HG02571 (cell line): Measurements from ENCODE around the gene FADD.
"Not testable (repeated sequence)": the region's sequence is repeated elsewhere in the genome, so short reads cannot be mapped to it uniquely, and the experiment has no call there.

ENCODE experiments used
- ATAC-seq: cut with Tn5 transposase; IDR thresholded peaks from one replicate; pipeline ENCODE4 v1.9.1; 2021; ENCODE audit warnings: mild to moderate bottlenecking, moderate library complexity; ENCODE audit not compliant: unreplicated experiment

Gene FADD

GRCh38 chr11:70180906-70181305 is 22.2 kb upstream of the FADD start:
- no peak for ATAC-seq

GRCh38 chr11:70182266-70182665 is 20.8 kb upstream of the FADD start:
- no peak for ATAC-seq

DNA sequence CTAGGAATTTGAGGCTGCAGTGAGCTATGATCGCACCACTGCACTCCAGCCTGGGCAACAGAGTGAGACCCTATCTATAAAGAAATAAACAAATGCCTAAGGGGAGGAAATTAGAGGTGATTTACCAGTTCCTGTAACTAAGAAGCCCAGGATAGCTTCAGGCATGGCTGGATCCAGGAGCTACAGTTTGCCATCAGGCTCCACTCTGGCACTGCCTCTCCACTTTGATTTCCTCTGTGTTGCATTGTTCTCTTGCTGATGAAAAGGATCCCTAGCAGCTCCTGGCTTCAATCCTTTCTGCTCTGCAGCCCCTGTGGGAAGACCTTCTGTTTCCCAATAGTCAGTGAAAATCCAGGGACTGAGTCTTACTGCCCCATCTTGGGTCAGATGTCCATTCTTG is 20.1 kb upstream of the FADD start:
- no peak for ATAC-seq

DNA sequence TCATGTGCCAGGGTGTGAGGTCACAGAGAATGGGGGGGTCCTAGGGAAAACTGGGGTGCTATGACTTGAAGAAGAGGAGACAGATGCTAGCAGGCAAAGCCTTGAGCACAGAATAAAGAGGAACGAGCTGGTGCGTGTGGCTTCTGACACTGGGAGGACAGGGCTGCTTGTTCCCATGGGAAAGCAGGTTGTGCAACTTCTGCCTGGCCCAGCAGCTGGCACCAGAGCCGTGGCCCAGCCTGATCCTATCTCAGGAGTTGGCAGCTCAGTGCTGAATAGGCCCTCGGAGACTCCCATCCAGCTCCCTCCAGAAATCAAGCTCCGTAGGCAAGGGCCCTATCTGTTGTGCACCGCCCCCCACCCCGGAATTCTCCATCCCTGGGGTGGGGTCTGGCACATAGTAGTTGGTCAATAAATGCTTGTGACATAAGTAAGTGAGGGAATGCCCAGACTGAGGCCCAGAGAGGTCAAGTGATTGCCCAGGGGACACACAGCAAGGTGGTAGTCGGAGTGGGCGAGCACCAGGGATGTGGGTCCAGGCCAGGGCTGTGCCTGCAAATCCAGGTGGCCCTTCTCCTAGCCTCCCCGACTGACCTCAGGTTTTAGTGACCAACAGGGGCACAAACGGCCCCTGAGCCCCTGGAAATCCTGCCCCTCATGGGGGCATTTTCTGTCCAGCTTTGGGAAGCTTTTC is 19.5 kb upstream of the FADD start:
- no peak for ATAC-seq

- no peak for ATAC-seq
Measured at GRCh38 chr11:70184396-70184795, 18.7 kb upstream of the FADD start.

- ATAC-seq: no peak
Measured at GRCh38 chr11:70185348-70186055, 17.6 kb upstream of the FADD start.

- no peak for ATAC-seq
Measured at GRCh38 chr11:70186420-70186819, 16.7 kb upstream of the FADD start.

GRCh38 chr11:70186936-70187335 is 16.2 kb upstream of the FADD start:
- ATAC-seq: no peak

DNA sequence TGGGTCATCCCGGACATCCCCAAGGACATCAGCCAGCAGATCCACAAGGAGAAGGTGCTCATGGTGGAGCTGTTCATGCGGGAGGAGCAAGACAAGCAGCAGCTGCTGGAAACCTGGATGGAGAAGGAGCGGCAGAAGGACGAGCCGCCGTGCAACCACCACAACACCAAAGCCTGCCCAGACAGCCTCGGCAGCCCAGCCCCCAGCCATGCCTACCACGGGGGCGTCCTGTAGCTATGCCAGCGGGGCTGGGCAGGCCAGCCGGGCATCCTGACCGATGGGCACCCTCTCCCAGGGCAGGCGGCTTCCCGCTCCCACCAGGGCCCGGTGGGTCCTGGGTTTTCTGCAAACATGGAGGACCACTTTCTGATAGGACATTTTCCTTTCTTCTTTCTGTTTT is 15.3 kb upstream of the FADD start:
- ATAC-seq: no peak

GRCh38 chr11:70189622-70190021 is 13.5 kb upstream of the FADD start:
- no peak for ATAC-seq

DNA sequence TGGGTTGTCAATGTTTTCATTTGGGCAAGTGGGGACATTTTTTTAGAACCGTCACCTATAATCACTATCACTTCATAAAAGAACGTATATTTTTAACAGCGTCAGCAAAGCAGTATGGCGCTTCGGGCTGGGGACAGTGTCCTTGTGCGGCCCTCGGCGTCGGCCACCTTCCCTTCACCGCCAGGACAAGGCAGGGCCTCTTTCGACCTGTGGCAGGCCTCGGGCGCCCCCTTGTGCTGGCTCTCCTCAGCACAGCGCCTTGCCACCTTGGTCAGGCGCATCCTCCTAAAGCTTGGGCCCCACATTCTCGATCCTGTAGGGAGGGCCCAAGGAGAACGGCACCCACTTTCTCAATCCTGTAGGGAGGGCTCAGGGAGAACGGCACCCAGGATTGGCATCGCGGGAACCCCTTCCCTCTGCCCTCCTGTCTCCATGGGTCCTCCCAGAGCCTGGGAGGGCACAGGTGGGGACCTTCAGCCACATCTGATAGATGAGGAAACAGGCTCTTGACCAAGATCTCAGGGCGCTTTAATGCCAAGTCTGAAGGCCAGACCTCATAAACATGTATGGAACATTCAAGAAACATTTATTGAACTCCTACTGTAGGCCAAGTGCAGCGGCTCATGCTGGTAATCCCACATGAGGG is 11.5 kb upstream of the FADD start:
- ATAC-seq: no peak

DNA sequence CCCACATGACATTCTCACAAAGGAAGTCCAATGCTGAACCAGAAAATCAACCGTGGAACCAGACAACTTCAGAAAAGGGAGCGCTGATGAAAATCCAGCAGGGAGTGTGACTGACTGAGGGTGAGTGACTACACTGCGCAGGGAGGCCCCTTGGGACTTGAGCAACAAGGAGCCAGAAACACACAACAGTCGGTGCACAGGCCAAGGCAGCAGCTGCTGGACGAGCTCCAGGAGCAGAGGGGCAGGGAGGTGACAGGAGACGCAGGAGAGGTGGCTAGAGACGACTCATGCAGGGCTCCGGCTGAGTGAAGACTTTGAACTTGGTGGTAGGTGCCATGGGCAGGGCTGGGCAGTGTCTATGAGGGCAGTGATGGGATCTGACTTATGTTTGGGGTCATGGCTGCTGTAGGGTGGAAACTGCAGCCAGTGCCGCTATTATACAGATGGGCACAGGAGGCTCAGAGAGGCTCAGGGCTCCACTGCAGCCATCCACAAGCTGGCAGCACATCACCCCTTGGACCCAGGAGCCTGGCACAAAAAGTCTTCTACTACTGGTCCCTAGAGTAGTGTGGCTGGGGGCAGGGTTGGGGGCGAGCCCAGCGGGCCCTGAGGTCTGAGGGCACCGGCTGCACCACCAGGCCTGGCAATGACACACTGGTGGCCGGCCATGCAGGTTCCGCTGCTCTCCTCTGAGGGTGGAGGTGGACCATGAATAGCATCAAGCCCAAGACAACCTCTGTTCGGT is 10.3 kb upstream of the FADD start:
- ATAC-seq: no peak

- no peak for ATAC-seq
Measured at GRCh38 chr11:70193411-70194292, 9.4 kb upstream of the FADD start.

GRCh38 chr11:70194792-70195791 is 8.0 kb upstream of the FADD start:
- no peak for ATAC-seq

DNA sequence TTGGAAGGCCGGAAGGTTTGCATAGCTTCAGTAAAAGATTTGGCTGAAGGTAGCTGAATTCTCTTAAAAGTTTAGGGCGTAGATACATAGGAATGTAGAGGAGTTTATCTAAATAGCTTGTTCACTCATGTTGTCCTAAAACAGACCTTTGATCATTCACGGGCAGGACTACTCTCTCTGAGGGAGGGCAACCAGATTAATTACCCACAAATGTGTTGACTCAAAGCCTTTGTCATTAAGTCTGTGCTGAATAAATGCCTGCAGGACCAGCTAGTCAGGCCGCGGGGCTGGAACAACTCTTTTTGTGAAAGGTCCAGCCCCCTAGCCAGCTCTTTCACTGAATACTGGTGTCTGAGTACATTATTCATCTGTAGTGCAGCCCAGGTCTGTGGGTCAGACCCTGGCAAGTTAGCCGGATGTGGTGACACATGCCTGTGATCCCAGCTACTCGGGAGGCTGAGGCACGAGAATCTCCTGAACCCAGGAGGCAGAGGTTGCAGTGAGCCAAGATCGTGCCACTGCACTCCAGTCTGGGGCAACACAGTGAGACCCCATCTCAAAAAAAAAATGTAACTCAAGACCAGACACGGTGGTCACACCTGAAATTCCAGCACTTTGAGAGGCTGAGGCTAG is 2.8 kb upstream of the FADD start:
- no peak for ATAC-seq

- not testable (repeated sequence) for ATAC-seq
Measured at GRCh38 chr11:70201047-70201446, 2.0 kb upstream of the FADD start.

DNA sequence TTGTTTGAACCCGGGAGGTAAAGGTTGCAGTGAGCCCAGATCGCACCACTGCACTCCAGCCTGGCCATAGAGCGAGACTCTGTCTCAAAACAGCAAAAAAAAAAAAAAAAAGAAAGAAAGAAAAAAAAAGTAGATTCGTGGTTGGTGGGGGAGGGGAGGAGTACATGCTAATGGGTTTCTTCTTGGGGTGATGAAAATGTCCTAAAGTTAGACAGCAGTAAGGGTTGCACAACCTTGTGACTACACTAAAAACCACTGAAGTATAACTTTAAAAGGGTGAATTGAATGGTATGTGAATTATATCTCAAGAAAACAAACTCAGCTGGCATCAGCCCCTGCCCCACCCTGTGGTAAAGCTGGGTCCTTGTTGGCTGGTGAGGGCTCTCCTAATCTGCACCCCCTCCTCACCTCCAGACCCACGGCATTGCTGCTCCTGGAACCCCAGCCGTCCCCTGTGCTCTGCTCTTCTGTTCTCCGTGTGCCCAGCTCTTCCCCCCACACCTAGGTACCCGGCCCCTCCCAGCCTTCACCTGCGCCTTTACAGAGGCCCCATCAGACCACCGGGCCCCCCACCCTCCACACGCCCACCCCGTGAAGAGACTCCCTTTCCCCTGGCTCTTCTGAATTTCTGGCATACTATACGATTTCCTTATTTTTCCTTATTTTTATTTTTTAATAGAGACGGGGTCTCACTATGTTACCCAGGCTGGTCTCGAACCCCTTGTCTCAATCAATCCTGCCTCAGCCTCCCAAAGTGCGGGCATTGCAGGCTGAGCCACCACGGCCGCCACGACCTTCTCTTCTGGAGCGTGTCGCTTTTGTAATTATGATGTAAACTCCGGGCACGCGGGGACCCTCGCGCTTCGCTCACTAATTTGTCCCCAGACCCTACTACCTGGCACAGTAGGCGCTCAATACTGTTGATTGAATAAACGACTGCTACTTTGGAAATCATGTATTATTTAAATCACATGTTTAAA is 924 bp upstream of the FADD start:
- ATAC-seq: no peak
